Measurements from ENCODE around the gene CACNB2. TPM values are rescaled to one million over a fixed set of nuclear protein-coding genes. Genes with fewer than 3 reads are reported as not detected.

The CACNB2 gene
- total RNA-seq, 1 donor from 2014 or later, result 3.5 TPM

DNA sequence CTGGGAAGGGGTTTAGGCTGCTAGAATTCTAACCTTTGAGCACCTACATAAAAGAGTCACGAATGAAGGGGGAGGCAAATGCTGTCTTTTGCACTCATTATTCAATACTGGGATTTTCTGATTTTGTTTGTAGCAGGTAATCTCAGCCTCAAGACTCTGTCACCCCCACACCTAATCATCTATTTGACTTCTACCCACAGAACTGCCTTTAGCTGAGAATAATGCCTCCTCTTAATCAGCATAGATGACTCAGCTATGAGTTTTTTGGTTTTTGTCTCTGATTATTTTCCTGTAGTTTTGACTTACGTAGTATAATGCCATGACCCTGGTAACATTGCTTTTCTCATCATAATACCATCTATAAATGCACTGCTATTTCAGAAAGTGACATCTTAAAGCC, 42.7 kb upstream of the CACNB2 start:
- Histone ChIP-seq H3F3A (ENCODE audit: low read depth) (no peaks in the 10 kb centered on the region), H3K4me2 (no peak overlapping the region), H2AFZ (replicated peaks) (no peak overlapping the region), H3K27ac (no peak overlapping the region), H3K36me3 (no peaks in the 10 kb centered on the region), H4K20me1 (ENCODE audit: low read depth) (no peaks in the 10 kb centered on the region), H3K4me3 (no peak overlapping the region), H3K9ac (no peak overlapping the region), H3K27me3 (no peaks in the 10 kb centered on the region), H3K4me1 (peaks cover 17% of the 10 kb centered on the region), H3K9me3 (ENCODE audit: low read depth) (no peaks in the 10 kb centered on the region), H3K79me2 (ENCODE audit: low read depth) (no peaks in the 10 kb centered on the region)
- Mint-ChIP-seq H3K4me1 (peaks cover 11% of the 10 kb centered on the region), H3K4me3 (no peak overlapping the region), H3K36me3 (no peaks in the 10 kb centered on the region), H3K9me3 (no peaks in the 10 kb centered on the region), H3K27ac (no peak overlapping the region), H3K27me3 (ENCODE audit: insufficient read depth, low read depth) (peaks cover 6% of the 10 kb centered on the region)
- DNase-seq (ENCODE audit: low spot score), result no peak
- no peak for TF ChIP-seq EZH2 (IDR thresholded peaks at IDR 0.05)
- TF ChIP-seq, protein P1, sequence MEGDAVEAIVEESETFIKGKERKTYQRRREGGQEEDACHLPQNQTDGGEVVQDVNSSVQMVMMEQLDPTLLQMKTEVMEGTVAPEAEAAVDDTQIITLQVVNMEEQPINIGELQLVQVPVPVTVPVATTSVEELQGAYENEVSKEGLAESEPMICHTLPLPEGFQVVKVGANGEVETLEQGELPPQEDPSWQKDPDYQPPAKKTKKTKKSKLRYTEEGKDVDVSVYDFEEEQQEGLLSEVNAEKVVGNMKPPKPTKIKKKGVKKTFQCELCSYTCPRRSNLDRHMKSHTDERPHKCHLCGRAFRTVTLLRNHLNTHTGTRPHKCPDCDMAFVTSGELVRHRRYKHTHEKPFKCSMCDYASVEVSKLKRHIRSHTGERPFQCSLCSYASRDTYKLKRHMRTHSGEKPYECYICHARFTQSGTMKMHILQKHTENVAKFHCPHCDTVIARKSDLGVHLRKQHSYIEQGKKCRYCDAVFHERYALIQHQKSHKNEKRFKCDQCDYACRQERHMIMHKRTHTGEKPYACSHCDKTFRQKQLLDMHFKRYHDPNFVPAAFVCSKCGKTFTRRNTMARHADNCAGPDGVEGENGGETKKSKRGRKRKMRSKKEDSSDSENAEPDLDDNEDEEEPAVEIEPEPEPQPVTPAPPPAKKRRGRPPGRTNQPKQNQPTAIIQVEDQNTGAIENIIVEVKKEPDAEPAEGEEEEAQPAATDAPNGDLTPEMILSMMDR (IDR thresholded peaks at IDR 0.05), result no peak
- no peak for TF ChIP-seq EZH2phosphoT487 (IDR thresholded peaks at IDR 0.05)

DNA sequence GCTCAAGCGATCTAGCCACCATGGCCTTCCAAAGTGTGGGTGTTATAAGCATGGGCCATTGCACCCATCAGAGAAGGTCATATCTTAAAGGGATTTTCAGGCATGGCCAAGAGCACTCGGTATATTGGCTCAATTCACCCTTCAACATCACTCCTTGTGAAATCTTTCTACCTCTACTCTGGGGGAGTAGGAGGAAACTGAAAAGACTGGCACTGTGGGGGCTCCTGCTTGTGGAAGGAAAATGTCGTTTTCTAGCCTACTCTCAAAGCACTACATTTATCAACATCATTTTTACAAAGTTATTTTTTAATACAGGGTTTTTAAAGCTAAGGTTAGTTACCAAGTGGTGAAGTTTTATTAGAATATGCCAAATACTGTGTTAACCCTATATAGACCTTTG, 42.0 kb upstream of the CACNB2 start:
- Mint-ChIP-seq H3K4me1 (peaks cover 11% of the 10 kb centered on the region), H3K27ac (no peak overlapping the region), H3K27me3 (ENCODE audit: insufficient read depth, low read depth) (peaks cover 6% of the 10 kb centered on the region), H3K36me3 (no peaks in the 10 kb centered on the region), H3K9me3 (no peaks in the 10 kb centered on the region), H3K4me3 (no peak overlapping the region)
- TF ChIP-seq, protein P1 (IDR thresholded peaks at IDR 0.05), result no peak
- no peak for TF ChIP-seq EZH2 (IDR thresholded peaks at IDR 0.05)
- TF ChIP-seq EZH2phosphoT487 (IDR thresholded peaks at IDR 0.05), result no peak
- no peak for DNase-seq (ENCODE audit: low spot score)
- Histone ChIP-seq H2AFZ (replicated peaks) (no peak overlapping the region), H3K27ac (no peak overlapping the region), H3K27me3 (no peaks in the 10 kb centered on the region), H3K36me3 (no peaks in the 10 kb centered on the region), H4K20me1 (ENCODE audit: low read depth) (no peaks in the 10 kb centered on the region), H3K9ac (no peak overlapping the region), H3K9me3 (ENCODE audit: low read depth) (no peaks in the 10 kb centered on the region), H3K4me2 (no peak overlapping the region), H3K4me1 (peaks cover 17% of the 10 kb centered on the region), H3F3A (ENCODE audit: low read depth) (no peaks in the 10 kb centered on the region), H3K4me3 (no peak overlapping the region), H3K79me2 (ENCODE audit: low read depth) (no peaks in the 10 kb centered on the region)

DNA sequence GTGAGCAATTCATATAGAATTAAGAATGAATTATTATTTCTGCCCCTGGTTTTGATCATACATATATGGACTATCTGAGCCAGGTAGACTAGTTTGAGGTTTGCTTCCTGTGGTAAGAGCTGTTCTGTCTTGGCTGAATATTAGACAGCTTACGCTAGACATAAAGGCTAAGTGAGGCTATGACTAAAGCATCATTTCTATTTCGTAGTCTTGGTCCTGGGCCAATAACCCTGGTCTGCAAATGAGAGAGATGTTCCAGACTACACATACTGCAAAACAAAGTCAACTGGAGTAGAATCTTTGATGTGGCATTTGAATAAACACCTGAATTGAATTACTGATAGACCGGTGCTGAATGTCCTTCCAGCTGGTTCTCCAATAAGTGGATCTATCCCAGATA, 40.8 kb upstream of the CACNB2 start:
- no peak overlapping the region for H3K4me3 ChIP-seq
- H3K36me3 ChIP-seq, result no peaks in the 10 kb centered on the region
- no peak overlapping the region for H3K9ac ChIP-seq
- H3K4me2 ChIP-seq, result no peak overlapping the region
- Mint-ChIP-seq H3K36me3 (no peaks in the 10 kb centered on the region), H3K4me3 (no peak overlapping the region), H3K4me1 (peaks cover 11% of the 10 kb centered on the region), H3K27ac (no peak overlapping the region), H3K9me3 (no peaks in the 10 kb centered on the region), H3K27me3 (ENCODE audit: insufficient read depth, low read depth) (peaks cover 3% of the 10 kb centered on the region)
- no peak overlapping the region for H3K27ac ChIP-seq
- TF ChIP-seq, protein P1 (IDR thresholded peaks at IDR 0.05), result no peak
- TF ChIP-seq EZH2 (IDR thresholded peaks at IDR 0.05) (no peak), EZH2phosphoT487 (IDR thresholded peaks at IDR 0.05) (no peak)
- no peaks in the 10 kb centered on the region for H3K9me3 ChIP-seq (ENCODE audit: low read depth)
- H3K27me3 ChIP-seq, result no peaks in the 10 kb centered on the region
- peaks cover 17% of the 10 kb centered on the region for H3K4me1 ChIP-seq
- H3F3A ChIP-seq (ENCODE audit: low read depth), result no peaks in the 10 kb centered on the region
- DNase-seq (ENCODE audit: low spot score), result no peak
- no peak overlapping the region for H2AFZ ChIP-seq (replicated peaks)
- H4K20me1 ChIP-seq (ENCODE audit: low read depth), result no peaks in the 10 kb centered on the region
- no peaks in the 10 kb centered on the region for H3K79me2 ChIP-seq (ENCODE audit: low read depth)

Data from neural progenitor cell (in vitro differentiated cells).